ENCODE measurements around the gene PRDX3. TPM values are rescaled to one million over a fixed set of nuclear protein-coding genes. Genes with fewer than 3 reads are reported as not detected.

PRDX3 gene
- total RNA-seq, 3 donors from 2014 or later: 154 to 165 (median 164) TPM

DNA sequence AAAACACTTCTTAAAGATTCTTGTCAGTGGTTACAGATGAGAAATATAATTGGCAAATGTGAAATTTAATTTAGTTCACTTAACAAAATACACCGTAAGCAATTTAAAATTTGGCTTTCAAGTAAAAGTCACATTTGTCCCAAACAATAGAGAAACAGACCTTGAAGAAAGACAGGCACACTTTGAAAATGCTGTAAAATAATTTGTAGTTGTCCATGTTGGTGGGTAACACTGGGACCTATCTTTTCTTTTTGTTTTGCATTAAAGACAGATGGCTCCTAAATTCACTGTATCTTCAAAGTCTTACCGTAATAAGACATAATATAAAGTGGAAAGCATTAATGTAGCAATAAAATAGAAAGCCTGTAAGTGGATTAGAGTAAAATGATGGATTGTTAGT is 32.0 kb upstream of the PRDX3 start:
- no peaks in the 10 kb centered on the region for H3K9me3 ChIP-seq
- peaks cover 3 to 11% of the 10 kb centered on the region in 2 donors for H3K4me1 ChIP-seq
- no peak overlapping the region for H3K4me3 ChIP-seq
- H3K36me3 ChIP-seq: no peaks in the 10 kb centered on the region
- DNase-seq (ENCODE audit: low spot score in 2 of 2): no peak
- no peak overlapping the region for H3K27ac ChIP-seq
- TF ChIP-seq, protein P1, sequence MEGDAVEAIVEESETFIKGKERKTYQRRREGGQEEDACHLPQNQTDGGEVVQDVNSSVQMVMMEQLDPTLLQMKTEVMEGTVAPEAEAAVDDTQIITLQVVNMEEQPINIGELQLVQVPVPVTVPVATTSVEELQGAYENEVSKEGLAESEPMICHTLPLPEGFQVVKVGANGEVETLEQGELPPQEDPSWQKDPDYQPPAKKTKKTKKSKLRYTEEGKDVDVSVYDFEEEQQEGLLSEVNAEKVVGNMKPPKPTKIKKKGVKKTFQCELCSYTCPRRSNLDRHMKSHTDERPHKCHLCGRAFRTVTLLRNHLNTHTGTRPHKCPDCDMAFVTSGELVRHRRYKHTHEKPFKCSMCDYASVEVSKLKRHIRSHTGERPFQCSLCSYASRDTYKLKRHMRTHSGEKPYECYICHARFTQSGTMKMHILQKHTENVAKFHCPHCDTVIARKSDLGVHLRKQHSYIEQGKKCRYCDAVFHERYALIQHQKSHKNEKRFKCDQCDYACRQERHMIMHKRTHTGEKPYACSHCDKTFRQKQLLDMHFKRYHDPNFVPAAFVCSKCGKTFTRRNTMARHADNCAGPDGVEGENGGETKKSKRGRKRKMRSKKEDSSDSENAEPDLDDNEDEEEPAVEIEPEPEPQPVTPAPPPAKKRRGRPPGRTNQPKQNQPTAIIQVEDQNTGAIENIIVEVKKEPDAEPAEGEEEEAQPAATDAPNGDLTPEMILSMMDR (IDR thresholded peaks at IDR 0.05): no peak
- no peak for TF ChIP-seq POLR2A (IDR thresholded peaks at IDR 0.05)
- TF ChIP-seq POLR2AphosphoS5 (IDR thresholded peaks at IDR 0.05): no peak
- no peaks in the 10 kb centered on the region for H3K27me3 ChIP-seq
- intact Hi-C loops (cut with DNase I; ENCODE audit: low total_unique reads): no loop called here

DNA sequence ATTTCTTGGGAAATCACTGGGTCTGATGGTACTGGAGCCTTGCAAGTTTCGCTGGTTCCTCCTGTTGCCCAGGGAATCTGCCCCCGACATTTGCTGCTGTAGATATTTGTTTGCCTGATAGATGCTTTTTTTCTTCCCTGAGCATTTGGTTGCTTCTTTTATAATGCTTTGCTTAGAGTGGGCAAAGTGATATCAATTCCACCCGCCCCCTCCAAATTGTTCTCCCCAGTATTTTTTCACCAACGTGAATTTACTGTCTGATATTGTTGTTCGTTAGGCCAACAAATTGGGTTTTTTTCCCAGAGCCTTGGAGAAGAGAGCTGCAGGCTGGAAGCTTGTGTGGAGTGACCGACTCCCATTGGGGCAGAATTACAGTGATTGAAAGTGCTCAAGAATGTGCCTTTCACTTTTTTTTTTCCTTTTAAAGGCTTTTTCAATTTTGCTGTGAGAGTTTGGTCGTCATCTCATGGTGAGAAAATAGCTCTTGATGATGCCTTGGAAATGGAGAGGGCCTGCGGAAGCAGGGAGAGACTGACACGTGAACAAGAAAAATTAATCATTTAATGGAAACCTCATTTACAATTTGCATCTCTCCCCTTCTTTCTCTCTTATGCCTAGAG is 31.2 kb upstream of the PRDX3 start:
- Histone ChIP-seq H3K4me3 (peak overlapping the region; percentile 78 to 98 (median 91)), H3K36me3 (no peaks in the 10 kb centered on the region), H3K4me1 (peaks cover 3 to 11% of the 10 kb centered on the region in 2 donors), H3K27ac (peak overlapping the region; percentile 30 to 99), H3K9me3 (no peaks in the 10 kb centered on the region), H3K27me3 (no peaks in the 10 kb centered on the region)
- no peak for DNase-seq (ENCODE audit: low spot score in 2 of 2)
- TF ChIP-seq POLR2AphosphoS5 (IDR thresholded peaks at IDR 0.05): no peak
- no peak for TF ChIP-seq POLR2A (IDR thresholded peaks at IDR 0.05)
- TF ChIP-seq, protein P1 (IDR thresholded peaks at IDR 0.05): no peak
- intact Hi-C loops (cut with DNase I; ENCODE audit: low total_unique reads): loop anchor here (2.0 to 10.0 kb wide), 3 partner anchors 95 to 235 kb away; no protein-coding TSS in a partner anchor

DNA sequence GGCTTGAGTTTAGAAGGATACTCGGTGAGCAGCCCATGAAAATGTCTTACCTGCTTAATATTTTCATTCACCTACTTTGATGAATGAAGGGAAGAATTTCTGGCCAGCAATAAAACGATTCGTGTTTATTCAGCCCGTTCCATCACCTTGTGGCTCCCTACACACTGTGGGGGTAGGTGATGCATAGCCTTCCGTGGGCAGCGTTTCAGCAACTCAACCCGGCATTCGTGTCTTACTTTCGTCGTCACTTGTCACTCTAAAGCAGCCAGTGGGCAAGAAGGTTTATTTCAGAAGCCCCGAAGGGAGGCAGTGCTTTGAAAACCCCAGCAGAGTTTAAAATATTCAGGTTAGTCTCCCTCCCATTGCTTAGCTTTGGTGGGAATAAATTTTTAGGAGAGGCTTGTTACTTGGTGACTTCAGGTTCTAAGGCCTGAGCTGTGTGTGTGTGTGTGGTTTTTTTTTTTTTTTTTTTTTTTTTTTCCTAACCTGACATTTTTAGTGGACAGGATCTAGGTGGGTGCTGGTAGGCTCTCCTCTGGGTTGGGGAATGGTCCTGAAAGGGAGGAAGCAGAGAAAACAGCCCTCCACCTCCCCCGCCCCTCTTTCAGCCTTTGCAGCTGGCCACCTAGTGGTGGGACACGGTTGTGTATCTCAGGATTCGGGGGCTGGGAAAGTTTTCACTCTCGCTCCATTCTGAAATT is 30.6 kb upstream of the PRDX3 start:
- Histone ChIP-seq H3K27ac (peak overlapping the region; percentile 30 to 99), H3K36me3 (no peaks in the 10 kb centered on the region), H3K4me3 (peak overlapping the region; percentile 78 to 98 (median 91)), H3K27me3 (no peaks in the 10 kb centered on the region), H3K4me1 (peaks cover 3 to 11% of the 10 kb centered on the region in 2 donors), H3K9me3 (no peaks in the 10 kb centered on the region)
- DNase-seq (ENCODE audit: low spot score in 2 of 2): peak; percentile 26 to 59
- intact Hi-C loops (cut with DNase I; ENCODE audit: low total_unique reads): loop anchor here (2.0 to 10.0 kb wide), 3 partner anchors 96 to 236 kb away; no protein-coding TSS in a partner anchor
- TF ChIP-seq POLR2AphosphoS5 (IDR thresholded peaks at IDR 0.05) (peak in 1 of 3 donors; percentile 28), POLR2A (IDR thresholded peaks at IDR 0.05) (no peak)
- TF ChIP-seq, protein P1 (IDR thresholded peaks at IDR 0.05): peak; percentile 70 to 78 (median 73)

DNA sequence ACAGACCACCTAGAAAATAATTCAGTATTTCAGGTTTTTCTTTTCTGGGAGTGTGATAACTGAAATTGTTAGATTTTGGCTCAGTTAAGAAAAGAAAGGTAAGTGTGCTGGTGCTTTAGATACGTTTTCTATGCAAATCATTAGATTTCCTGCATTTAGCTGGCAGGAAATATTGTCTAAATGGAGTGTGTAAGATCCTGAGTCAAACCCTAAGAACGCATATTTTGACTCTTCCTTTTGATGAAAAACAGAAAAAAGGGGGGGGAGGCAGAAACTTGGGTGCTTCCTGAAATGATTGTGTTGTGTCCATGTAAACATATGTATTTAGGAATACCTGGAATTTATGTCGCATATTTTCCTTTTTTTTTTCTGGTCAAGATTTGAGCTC is 29.9 kb upstream of the PRDX3 start:
- no peak for DNase-seq (ENCODE audit: low spot score in 2 of 2)
- H3K27me3 ChIP-seq: no peaks in the 10 kb centered on the region
- no peaks in the 10 kb centered on the region for H3K9me3 ChIP-seq
- peak overlapping the region; percentile 96 to 99 for H3K27ac ChIP-seq
- TF ChIP-seq, protein P1 (IDR thresholded peaks at IDR 0.05): no peak
- TF ChIP-seq POLR2A (IDR thresholded peaks at IDR 0.05) (no peak), POLR2AphosphoS5 (IDR thresholded peaks at IDR 0.05) (no peak)
- H3K4me3 ChIP-seq: peak overlapping the region; percentile 78 to 98 (median 91)
- intact Hi-C loops (cut with DNase I; ENCODE audit: low total_unique reads): loop anchor here (2.0 to 10.0 kb wide), 3 partner anchors 96 to 236 kb away; no protein-coding TSS in a partner anchor
- H3K4me1 ChIP-seq: peaks cover 3 to 11% of the 10 kb centered on the region in 2 donors
- H3K36me3 ChIP-seq: no peaks in the 10 kb centered on the region

Measured in breast epithelium (tissue), 4 donors.